Heart left ventricle (tissue), 16 donors: Measurements from ENCODE around the gene METRN. TPM values are rescaled to one million over a fixed set of nuclear protein-coding genes. Genes with fewer than 3 reads are reported as not detected.

Experiments
- ATAC-seq, 4 donors: fragments of 200-7000 bp; cut with Tn5 transposase; one replicate each; pipeline ENCODE4 v1.9.1; 2020 to 2022; ENCODE audit warnings: moderate library complexity in 4 of 4, mild to moderate bottlenecking in 3 of 4, moderate number of reproducible peaks in 1 of 4
- DNase-seq, 5 donors: peaks; one replicate each; pipeline ENCODE4 v3.0.0-alpha.2; 2020
- H3K27ac ChIP-seq, 12 donors: fragments of 200-600 bp; sonication (generic) in 4 of 12; one replicate each; pipeline versions ENCODE4 v1.5.0 to v1.8.0; 2016 to 2022; ENCODE audit warnings: mild to moderate bottlenecking in 2 of 12
- H3K27me3 ChIP-seq, 9 donors: fragments of 200-600 bp; sonication (generic) in 2 of 9; one replicate each; pipeline versions ENCODE4 v1.5.1 to v1.8.0; 2016 to 2022; ENCODE audit warnings: mild to moderate bottlenecking in 3 of 9
- H3K36me3 ChIP-seq, 9 donors: fragments of 200-600 bp; sonication (generic) in 2 of 9; one replicate each; pipeline versions ENCODE4 v1.5.0 to v1.8.0; 2018 to 2022; ENCODE audit warnings: mild to moderate bottlenecking in 2 of 9
- H3K4me1 ChIP-seq, 12 donors: fragments of 200-600 bp; sonication (generic) in 4 of 12; one replicate each; pipeline versions ENCODE4 v1.5.0 to v1.8.0; 2016 to 2022; ENCODE audit warnings: mild to moderate bottlenecking in 3 of 12
- H3K4me3 ChIP-seq, 12 donors: fragments of 200-600 bp; sonication (generic) in 4 of 12; one replicate each; pipeline versions ENCODE4 v1.5.0 to v1.8.0; 2017 to 2022; ENCODE audit warnings: mild to moderate bottlenecking in 9 of 12, moderate library complexity in 4 of 12
- H3K9me3 ChIP-seq, 12 donors: fragments of 200-600 bp; sonication (generic) in 4 of 12; one replicate each; pipeline versions ENCODE4 v1.5.0 to v1.8.0; 2016 to 2022; ENCODE audit warnings: mild to moderate bottlenecking in 1 of 12
- CTCF ChIP-seq, 12 donors: fragments of 200-600 bp; sonication (generic) in 4 of 12; IDR thresholded peaks; one replicate each; pipeline versions ENCODE4 v1.5.0 to v1.8.0; 2018 to 2022; ENCODE audit warnings: antibody characterized with exemption in 12 of 12, mild to moderate bottlenecking in 5 of 12
- POLR2A ChIP-seq, 2 donors: fragments of 450-650 bp; IDR thresholded peaks; one replicate each; pipeline ENCODE4 v1.6.1; 2017; ENCODE audit warnings: antibody characterized with exemption in 2 of 2, mild to moderate bottlenecking in 2 of 2, moderate library complexity in 2 of 2
- WGBS, 4 donors: extraction: QIAGEN DNeasy Blood & Tissue Kit in 2 of 4; methylation state at CpG; one replicate each; pipeline versions ENCODE4 v1.1.5 to v1.1.7; 2013 to 2018; 5-methylcytosine and 5-hydroxymethylcytosine counted together
- intact Hi-C, 10 donors: fragments of 100-400 bp; cut with DNase I; formaldehyde crosslinking; loops; one replicate each; pipeline versions ENCODE4 v1.11.1 to v1.14.2; 2022
- polyA plus RNA-seq, 2 donors: library from polyadenylated mRNA; stranded (reverse); fragments of 200-250 nt; gene quantifications; one replicate each; pipeline ENCODE4 v1.2.3, GENCODE V29; 2013
- total RNA-seq, 9 donors: library from RNA; depleted of rRNA in 2 of 9; stranded (reverse); fragments of >200 nt in 2 of 9; fragmentation: NEBNext Ultra II Directional in 3 of 9; extraction: Animal tissue kit (Norgen Biotek cat#: 25700) in 3 of 9; gene quantifications; one replicate each; pipeline versions ENCODE4 v1.1.0 to v1.2.4, GENCODE V29; 2016 to 2023
- donor health status: ischemic (EF 13 %, LVEDD 7.1; RV severe dilation, severe dysfunction).
- donor health status: healthy with polysubstance abuse.
- donor health status: DM: no; HTN: yes; CAD: no.
- donor health status: DM: no; HTN: no; CAD: no.
- donor health status: ischemic (EF 25% LVEDD 6.9; RV normal size, moderate dysfunction).
- donor health status: ischemic (EF 25% LVEDD 5.7; RV mildly dilated, moderate dysfunction).
- donor health status: healthy.
- donor health status: DM: yes; HTN: yes; CAD: no.
- donor health status: ischemic (EF 35%, LVEDD 5.7; RV mildly dilated, moderate dysfunction).
- donor health status: nonischemic (EF 11% LVEDD 7.7; RV severe dilation, severe dysfunction).
- donor health status: DM: yes; HTN: yes; CAD: no.
- donor health status: PGD.
- donor health status: ischemic (EF 29% LVEDD 5.4; RV normal size, mild dysfunction).
- donor health status: nonischemic (EF 23%, LVEDD 6.1; RV moderate dilation, normal function).

METRN gene
- total and polyA plus RNA-seq, 11 donors = 31.2 to 79.4 (median 60.7) TPM

- Histone ChIP-seq H3K4me1 (peaks cover 12 to 48% (median 30%) of the 10 kb centered on the region in 12 donors), H3K36me3 (peaks cover 0 to 6% (median 0%) of the 10 kb centered on the region in 9 donors), H3K27ac (no peak overlapping the region), H3K9me3 (no peaks in the 10 kb centered on the region), H3K4me3 (no peak overlapping the region), H3K27me3 (peaks cover 0 to 24% (median 0%) of the 10 kb centered on the region in 9 donors)
- intact Hi-C loops = no loop called here
- TF ChIP-seq POLR2A (IDR thresholded peaks at IDR 0.05) = no peak
- no peak for TF ChIP-seq CTCF (IDR thresholded peaks at IDR 0.05)
- ATAC-seq (no peak), DNase-seq (no peak)
- 74 to 79% (median 77%) methylated on average over 22 to 23 of the region's 23 CpGs for WGBS, 4 donors
These were observed 10.7 kb downstream of the METRN start for GRCh38 chr16:725463-726187.

DNA sequence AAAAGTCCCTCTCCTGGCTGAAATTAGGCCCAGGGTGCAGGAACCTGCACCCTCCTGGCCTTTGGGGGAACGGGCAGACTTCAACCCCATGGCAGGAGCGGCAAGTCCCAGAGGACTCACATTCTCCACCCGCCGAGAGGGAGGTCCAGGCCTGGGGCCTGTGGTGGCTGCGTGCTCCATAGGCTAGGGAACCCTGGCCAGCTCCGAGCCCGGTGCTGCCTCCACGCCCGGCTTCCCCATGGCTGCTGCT lies 11.2 kb downstream of the METRN start:
- DNase-seq (no peak), ATAC-seq (peak in 1 of 4 donors; percentile 6)
- H3K27me3 ChIP-seq = peaks cover 0 to 24% (median 0%) of the 10 kb centered on the region in 9 donors
- peaks cover 0 to 11% (median under 1%) of the 10 kb centered on the region in 9 donors for H3K36me3 ChIP-seq
- no peak for TF ChIP-seq POLR2A (IDR thresholded peaks at IDR 0.05)
- no peak for TF ChIP-seq CTCF (IDR thresholded peaks at IDR 0.05)
- no peak overlapping the region for H3K27ac ChIP-seq
- intact Hi-C loops = no loop called here
- H3K9me3 ChIP-seq = no peaks in the 10 kb centered on the region
- WGBS, 4 donors = 10 to 17% (median 14%) methylated on average over 4 to 9 of the region's 9 CpGs
- peaks cover 12 to 46% (median 29%) of the 10 kb centered on the region in 12 donors for H3K4me1 ChIP-seq
- peak overlapping the region in 2 of 12 donors; percentile 63 to 65 for H3K4me3 ChIP-seq

DNA sequence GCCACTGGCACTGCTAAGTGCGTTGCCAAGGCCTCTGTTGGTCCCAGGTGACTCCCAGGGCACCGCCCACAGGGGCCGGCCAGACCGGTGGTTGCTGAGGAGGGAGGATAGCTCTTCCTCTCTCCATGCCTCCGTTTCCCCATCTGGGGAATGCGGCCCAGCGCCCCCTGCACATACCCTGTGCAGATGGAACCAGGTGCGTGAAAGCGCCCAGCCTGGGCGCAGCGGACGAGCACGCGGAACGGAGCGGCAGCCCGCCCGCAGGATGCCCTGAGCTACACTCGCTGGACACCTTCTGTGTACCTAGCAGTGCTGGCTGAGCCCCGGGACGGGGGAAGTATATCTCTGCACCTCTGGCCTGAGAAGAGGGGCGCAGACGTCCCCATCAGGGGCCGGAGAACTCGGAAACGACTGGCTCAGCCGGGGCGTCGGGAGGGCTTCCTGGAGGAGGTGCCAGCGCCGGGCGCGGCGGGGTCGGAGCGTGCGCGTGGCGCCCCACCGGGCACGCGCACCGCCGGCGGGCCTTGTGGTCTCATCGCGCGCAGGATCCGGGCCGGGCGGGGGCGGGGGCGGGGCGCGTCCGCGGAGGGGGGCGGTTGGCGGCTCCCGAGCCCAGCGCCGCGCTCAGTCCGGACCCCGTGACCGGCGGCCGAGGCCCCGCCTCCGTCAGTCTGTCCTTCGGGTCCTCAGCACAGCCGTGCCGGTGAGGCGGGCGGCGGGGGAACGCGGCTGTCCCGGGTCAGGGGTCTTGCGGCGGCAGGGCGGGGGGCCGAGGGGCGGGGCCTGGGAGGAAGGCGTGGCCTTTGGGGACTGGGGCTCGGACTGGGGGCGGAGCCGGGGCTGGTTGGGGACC lies 11.7 kb downstream of the METRN start, which contains the start of the genes CCDC78 and HAGHL:
TSS of gene CCDC78 (minus strand) at position 6 of the 853 bp plus-strand sequence. CDS start 76 bp downstream, outside the sequence.
TSS of gene HAGHL (plus strand) at position 669 of the 853 bp plus-strand sequence. CDS start 404 bp downstream, outside the sequence.
- 2% methylated on average over 45 to 88 of the region's 88 CpGs; no CpG with 5 or more reads in 1 of the 4 donors for WGBS, 4 donors
- intact Hi-C loops = no loop called here
- Histone ChIP-seq H3K4me1 (peaks cover 10 to 40% (median 26%) of the 10 kb centered on the region in 12 donors), H3K27ac (peak within 1 kb of the TSS in 7 of 12 donors; percentile 14 to 55 (median 27)), H3K36me3 (peaks cover 0 to 16% (median 6%) of the 10 kb centered on the region in 9 donors), H3K4me3 (peak within 1 kb of the TSS; percentile 38 to 65 (median 60)), H3K9me3 (no peaks in the 10 kb centered on the region), H3K27me3 (peaks cover 0 to 24% (median 0%) of the 10 kb centered on the region in 9 donors)
- peak in 3 of 4 donors; percentile 10 to 44 (median 18) for ATAC-seq
- DNase-seq = peak in 4 of 5 donors; percentile 55 to 81 (median 71)
- no peak for TF ChIP-seq CTCF (IDR thresholded peaks at IDR 0.05)
- TF ChIP-seq POLR2A (IDR thresholded peaks at IDR 0.05) = no peak
